Measurements from ENCODE around the gene ANKFY1. TPM values are rescaled to one million over a fixed set of nuclear protein-coding genes. Genes with fewer than 3 reads are reported as not detected.

Gene ANKFY1
- total RNA-seq, 1 experiment from 2014 or later: 38.9 TPM

DNA sequence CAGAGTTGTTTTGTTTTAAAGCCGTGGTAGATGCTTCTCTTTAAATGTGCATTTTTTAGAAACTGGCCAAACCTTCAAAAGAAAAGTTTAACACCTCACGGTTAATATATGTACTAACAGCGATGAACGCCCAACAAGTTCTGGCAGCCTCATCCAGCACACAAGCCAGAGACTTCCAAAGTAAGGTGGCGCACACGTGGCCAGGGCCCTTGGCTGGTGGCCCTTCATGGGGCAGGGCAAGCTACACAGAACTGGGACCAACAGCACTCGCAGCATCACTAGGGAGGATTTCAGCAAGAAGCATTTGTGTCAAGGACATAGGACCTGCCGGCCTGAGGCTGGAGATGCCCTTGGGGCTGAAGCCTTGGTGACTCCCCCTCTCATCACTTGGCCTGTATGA is 97.4 kb downstream of the ANKFY1 start:
- H3K4me3 ChIP-seq (replicated peaks in 1 of 2; ENCODE audit: low read depth in 1 of 2, low read length in 2 of 2): no peak overlapping the region
- peaks cover under 1 to 5% of the 10 kb centered on the region in 2 experiments; a peak in 2 of 4 replicates for H3K4me1 ChIP-seq (ENCODE audit: control insufficient read depth in 1 of 2, insufficient read depth in 2 of 2, low read length in 2 of 2)
- H3K9me2 ChIP-seq (ENCODE audit: insufficient read depth): no peaks in the 10 kb centered on the region
- TF ChIP-seq, protein P1, sequence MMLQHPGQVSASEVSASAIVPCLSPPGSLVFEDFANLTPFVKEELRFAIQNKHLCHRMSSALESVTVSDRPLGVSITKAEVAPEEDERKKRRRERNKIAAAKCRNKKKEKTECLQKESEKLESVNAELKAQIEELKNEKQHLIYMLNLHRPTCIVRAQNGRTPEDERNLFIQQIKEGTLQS (IDR thresholded peaks at IDR 0.05): no peak
- TF ChIP-seq SIN3A (IDR thresholded peaks at IDR 0.05; ENCODE audit: low read depth) (no peak), POLR2A (IDR thresholded peaks at IDR 0.05; ENCODE audit: borderline replicate concordance, extremely low read depth, insufficient read depth, insufficient read length) (no peak), FOSL1 (IDR thresholded peaks at IDR 0.05; ENCODE audit: low read depth) (no peak), CEBPB (IDR thresholded peaks at IDR 0.05; ENCODE audit: low read depth) (no peak), ZFX (IDR thresholded peaks at IDR 0.05) (no peak), ZNF274 (IDR thresholded peaks at IDR 0.05; ENCODE audit: low read depth, low read length) (no peak), EZH2 (IDR thresholded peaks at IDR 0.05) (no peak), YY1 (IDR thresholded peaks at IDR 0.05; ENCODE audit: extremely low read depth, insufficient replicate concordance, low read depth, low read length) (no peak), JUND (IDR thresholded peaks at IDR 0.05) (no peak), ELF1 (IDR thresholded peaks at IDR 0.05; ENCODE audit: borderline replicate concordance, low read depth) (no peak), POLR2AphosphoS5 (IDR thresholded peaks at IDR 0.05; ENCODE audit: low read depth, low read length) (no peak), CBX3 (IDR thresholded peaks at IDR 0.05; ENCODE audit: low read depth) (no peak)
- TF ChIP-seq, protein P2, sequence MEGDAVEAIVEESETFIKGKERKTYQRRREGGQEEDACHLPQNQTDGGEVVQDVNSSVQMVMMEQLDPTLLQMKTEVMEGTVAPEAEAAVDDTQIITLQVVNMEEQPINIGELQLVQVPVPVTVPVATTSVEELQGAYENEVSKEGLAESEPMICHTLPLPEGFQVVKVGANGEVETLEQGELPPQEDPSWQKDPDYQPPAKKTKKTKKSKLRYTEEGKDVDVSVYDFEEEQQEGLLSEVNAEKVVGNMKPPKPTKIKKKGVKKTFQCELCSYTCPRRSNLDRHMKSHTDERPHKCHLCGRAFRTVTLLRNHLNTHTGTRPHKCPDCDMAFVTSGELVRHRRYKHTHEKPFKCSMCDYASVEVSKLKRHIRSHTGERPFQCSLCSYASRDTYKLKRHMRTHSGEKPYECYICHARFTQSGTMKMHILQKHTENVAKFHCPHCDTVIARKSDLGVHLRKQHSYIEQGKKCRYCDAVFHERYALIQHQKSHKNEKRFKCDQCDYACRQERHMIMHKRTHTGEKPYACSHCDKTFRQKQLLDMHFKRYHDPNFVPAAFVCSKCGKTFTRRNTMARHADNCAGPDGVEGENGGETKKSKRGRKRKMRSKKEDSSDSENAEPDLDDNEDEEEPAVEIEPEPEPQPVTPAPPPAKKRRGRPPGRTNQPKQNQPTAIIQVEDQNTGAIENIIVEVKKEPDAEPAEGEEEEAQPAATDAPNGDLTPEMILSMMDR (IDR thresholded peaks at IDR 0.05 in 2 of 3, conservative IDR thresholded peaks at IDR 0.05 in 1 of 3; ENCODE audit: borderline replicate concordance in 1 of 3, insufficient read depth in 1 of 3, low read depth in 2 of 3, low read length in 2 of 3): no peak
- TF ChIP-seq, protein P3, sequence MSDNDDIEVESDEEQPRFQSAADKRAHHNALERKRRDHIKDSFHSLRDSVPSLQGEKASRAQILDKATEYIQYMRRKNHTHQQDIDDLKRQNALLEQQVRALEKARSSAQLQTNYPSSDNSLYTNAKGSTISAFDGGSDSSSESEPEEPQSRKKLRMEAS (IDR thresholded peaks at IDR 0.05): no peak
- TF ChIP-seq, protein P4, sequence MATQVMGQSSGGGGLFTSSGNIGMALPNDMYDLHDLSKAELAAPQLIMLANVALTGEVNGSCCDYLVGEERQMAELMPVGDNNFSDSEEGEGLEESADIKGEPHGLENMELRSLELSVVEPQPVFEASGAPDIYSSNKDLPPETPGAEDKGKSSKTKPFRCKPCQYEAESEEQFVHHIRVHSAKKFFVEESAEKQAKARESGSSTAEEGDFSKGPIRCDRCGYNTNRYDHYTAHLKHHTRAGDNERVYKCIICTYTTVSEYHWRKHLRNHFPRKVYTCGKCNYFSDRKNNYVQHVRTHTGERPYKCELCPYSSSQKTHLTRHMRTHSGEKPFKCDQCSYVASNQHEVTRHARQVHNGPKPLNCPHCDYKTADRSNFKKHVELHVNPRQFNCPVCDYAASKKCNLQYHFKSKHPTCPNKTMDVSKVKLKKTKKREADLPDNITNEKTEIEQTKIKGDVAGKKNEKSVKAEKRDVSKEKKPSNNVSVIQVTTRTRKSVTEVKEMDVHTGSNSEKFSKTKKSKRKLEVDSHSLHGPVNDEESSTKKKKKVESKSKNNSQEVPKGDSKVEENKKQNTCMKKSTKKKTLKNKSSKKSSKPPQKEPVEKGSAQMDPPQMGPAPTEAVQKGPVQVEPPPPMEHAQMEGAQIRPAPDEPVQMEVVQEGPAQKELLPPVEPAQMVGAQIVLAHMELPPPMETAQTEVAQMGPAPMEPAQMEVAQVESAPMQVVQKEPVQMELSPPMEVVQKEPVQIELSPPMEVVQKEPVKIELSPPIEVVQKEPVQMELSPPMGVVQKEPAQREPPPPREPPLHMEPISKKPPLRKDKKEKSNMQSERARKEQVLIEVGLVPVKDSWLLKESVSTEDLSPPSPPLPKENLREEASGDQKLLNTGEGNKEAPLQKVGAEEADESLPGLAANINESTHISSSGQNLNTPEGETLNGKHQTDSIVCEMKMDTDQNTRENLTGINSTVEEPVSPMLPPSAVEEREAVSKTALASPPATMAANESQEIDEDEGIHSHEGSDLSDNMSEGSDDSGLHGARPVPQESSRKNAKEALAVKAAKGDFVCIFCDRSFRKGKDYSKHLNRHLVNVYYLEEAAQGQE (IDR thresholded peaks at IDR 0.05; ENCODE audit: low read depth): no peak
- H3K79me2 ChIP-seq (ENCODE audit: insufficient read depth, low read length): no peaks in the 10 kb centered on the region
- H3K36me3 ChIP-seq (ENCODE audit: control insufficient read depth in 1 of 2, insufficient read depth in 2 of 2, low read length in 2 of 2): peaks cover 12 to 32% of the 10 kb centered on the region in 2 experiments; a peak in 2 of 4 replicates
- BruUV-seq (replicated peaks): no TSS peak
- CTCF ChIA-PET: no interaction called here
- RAD21 ChIA-PET (ENCODE audit: low non-redundant PET in 1 of 2, low total read pairs in 2 of 2, uncharacterized antibody in 2 of 2, unreplicated experiment in 2 of 2): no interaction called here
- no peaks in the 10 kb centered on the region for H3K27me3 ChIP-seq (ENCODE audit: insufficient read depth, low read length)
- POLR2A ChIA-PET: no interaction called here
- ATAC-seq (no peak), DNase-seq (ENCODE audit: low read depth, low spot score) (no peak)
- H2AFZ ChIP-seq (ENCODE audit: low read depth, low read length, poor library complexity, severe bottlenecking): no peak overlapping the region
- H3K27ac ChIP-seq (ENCODE audit: low read depth, low read length): no peak overlapping the region
- intact Hi-C loops (cut with micrococcal nuclease): no loop called here
- no peaks in the 10 kb centered on the region for H4K20me1 ChIP-seq (ENCODE audit: insufficient read depth)
- no peak overlapping the region for H3K9ac ChIP-seq (ENCODE audit: low read length)
- H3K9me3 ChIP-seq (ENCODE audit: control insufficient read depth in 1 of 2, insufficient read depth in 1 of 2, low read depth in 1 of 2, low read length in 2 of 2): no peaks in the 10 kb centered on the region
- H3K4me2 ChIP-seq (ENCODE audit: low read length): no peak overlapping the region

All from HCT116 (cell line).